Epidermal melanocyte (primary cell): ENCODE data around the gene MYD88.
"Not testable (repeated sequence)": the region's sequence is repeated elsewhere in the genome, so short reads cannot be mapped to it uniquely, and the experiment has no call there.

Experiments
- DNase-seq: peaks from one replicate; pipeline ENCODE4 v3.0.0; 2011; ENCODE audit warnings: low spot score; ENCODE audit not compliant: insufficient read length

The MYD88 gene

DNA sequence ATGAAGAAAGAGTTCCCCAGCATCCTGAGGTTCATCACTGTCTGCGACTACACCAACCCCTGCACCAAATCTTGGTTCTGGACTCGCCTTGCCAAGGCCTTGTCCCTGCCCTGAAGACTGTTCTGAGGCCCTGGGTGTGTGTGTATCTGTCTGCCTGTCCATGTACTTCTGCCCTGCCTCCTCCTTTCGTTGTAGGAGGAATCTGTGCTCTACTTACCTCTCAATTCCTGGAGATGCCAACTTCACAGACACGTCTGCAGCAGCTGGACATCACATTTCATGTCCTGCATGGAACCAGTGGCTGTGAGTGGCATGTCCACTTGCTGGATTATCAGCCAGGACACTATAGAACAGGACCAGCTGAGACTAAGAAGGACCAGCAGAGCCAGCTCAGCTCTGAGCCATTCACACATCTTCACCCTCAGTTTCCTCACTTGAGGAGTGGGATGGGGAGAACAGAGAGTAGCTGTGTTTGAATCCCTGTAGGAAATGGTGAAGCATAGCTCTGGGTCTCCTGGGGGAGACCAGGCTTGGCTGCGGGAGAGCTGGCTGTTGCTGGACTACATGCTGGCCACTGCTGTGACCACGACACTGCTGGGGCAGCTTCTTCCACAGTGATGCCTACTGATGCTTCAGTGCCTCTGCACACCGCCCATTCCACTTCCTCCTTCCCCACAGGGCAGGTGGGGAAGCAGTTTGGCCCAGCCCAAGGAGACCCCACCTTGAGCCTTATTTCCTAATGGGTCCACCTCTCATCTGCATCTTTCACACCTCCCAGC, 2.9 kb downstream of the MYD88 start:
- DNase-seq = no peak

DNA sequence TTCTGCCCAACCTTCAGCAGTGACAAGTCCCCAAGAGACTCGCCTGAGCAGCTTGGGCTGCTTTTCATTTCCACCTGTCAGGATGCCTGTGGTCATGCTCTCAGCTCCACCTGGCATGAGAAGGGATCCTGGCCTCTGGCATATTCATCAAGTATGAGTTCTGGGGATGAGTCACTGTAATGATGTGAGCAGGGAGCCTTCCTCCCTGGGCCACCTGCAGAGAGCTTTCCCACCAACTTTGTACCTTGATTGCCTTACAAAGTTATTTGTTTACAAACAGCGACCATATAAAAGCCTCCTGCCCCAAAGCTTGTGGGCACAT, 3.5 kb downstream of the MYD88 start:
- DNase-seq = no peak

DNA sequence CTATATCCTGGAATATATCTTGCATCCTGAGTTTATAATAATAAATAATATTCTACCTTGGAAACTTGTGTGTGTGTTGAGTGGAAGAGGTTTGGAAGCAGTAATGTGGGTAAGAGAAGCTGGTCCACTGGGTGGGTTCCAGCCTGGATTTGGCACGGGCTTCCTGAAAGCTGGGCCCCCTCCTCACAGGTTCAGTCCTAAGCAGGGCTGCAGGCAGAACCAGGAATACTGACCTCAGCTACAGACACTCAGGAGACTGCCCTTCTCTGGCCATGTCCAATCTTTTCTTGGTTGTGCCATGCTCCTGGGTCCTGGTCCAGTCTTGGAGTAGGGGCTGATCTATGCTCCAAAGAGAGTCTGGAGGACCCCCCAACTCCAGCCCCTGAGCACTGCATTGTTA, 4.5 kb downstream of the MYD88 start:
- no peak for DNase-seq

DNA sequence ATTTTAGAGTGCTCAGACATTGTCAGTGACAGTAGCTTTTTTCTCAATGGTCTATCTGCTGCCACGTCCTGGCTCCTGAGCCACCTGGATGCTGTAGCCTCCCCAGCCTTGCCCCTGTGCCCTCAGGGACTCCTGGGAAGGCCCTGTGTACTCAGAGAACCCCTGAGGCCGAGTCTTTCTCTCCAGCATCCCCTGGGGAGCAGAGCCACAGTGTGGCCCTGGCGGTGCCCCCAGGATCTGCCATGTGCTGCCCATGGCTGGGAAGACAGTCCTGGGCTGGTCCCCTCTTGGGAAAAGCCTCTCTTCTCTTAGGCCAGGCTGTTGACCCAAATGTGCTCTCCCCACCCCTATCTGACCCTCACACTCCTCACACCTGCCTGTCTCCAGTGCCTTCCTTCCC, 5.0 kb downstream of the MYD88 start:
- no peak for DNase-seq

DNA sequence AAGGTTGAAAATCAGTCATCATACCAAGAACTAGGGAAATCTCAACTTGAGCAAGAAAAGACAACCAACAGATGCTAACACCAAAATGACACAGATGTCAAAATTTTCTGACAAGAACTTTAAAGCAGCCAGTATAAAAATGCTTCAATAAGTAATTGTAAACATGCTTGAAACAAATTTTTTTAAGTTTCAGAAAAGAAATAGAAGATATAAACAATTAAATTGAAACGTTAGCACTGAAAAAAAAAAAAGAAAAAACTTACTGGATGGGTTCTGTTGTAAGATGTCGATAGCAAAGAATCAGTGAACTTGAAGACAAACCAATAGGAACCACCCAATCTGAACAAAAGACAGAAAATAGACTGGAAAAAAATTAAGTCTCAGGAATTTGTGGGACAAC, 8.0 kb downstream of the MYD88 start:
- DNase-seq = no peak

DNA sequence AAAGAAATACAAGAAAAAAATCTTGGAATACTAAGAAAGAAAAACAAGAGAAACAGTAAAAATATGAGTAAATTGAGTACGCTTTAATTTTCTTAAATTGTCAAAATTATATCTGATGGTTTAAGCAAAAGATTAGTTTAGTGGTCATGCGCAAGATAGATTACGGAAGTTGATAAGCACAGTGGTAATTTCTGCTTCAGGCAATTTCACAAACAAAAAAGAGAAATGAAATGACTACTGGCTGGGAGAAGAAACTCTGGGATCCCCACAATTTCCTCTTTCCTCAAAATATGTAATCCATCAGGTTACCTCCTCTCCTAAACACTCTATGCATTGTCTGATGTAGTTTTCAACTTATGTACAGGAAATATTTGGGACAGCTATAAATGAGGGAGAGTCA, 9.0 kb downstream of the MYD88 start:
- DNase-seq = no peak

DNA sequence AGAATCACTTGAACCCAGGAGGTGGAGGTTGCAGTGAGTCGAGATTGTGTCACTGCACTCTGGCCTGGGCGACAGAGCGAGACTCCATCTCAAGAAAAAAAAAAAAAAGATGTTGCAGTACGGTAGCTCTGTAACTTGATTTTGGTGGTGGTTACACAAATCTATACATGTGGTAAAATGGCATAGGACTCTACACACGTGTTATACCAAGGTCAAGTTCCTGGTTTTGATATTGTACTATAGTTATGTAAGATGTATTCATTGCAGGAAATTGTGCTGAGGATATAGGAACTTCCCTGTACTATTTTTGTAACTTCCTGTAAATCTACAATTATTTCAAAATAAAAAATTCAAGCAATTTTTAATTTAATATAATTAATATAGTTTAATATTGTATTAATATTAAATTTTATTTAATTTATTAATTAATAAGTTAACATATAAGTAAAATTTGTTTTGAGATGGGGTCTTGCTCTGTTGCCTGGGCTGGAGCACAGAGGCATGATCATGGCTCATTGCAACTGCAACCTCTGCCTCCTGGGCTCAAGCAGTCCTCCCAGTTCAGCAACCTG, 9.9 kb downstream of the MYD88 start:
- DNase-seq = no peak

DNA sequence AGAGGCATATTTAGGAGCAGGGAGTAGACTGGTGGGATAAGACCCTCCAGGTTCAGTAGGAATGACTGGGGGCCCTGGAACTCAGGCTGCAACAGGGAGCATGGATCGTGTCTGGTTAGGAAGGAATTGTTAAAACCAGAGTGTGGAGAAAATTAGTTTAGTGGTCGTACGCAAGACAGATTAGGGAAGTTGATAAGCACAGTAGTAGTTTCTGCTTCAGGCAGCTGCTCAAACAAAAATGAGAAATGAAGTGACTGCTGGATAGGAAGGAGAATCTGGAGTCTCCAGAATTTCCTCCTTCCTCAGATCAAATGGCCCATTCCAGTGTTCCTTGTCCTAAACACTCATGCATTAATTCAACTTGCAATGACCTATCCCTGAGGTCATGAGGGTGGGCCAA, 11.2 kb downstream of the MYD88 start:
- DNase-seq = no peak

DNA sequence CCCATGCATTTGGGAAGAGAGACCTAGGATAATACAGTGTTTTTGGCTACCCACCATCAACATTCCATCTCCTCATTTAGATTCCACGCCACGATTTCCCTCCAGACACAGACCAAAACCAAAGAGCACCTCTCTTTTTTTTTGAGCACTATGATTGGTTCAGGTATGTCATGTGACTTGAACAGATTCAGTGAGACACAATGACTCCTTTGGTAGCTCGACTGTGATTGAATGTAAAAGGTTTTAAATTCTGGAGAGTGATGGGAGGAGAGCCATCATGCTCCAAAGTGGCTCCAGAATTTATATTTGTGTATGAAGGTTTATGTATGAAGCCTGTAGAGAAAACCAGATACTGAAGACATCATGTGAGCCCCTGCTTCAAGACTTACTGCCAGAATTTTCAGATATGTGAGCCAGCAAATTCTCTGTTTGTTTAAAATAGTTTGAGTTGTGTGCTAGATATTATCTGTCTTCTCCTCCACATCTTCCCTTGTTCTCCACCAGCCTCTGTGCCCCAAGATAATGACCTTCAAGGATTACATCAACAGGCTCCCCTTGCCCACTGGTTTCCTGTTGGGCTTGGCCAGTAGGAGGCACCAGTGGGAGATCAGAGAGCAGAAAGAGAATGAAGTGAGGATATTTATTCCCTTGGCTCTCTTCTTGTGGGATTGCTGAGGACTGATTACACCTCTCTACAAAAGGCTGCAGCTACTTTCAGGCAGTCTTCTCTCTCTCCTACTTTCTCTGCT, 12.5 kb downstream of the MYD88 start:
- DNase-seq = no peak

DNA sequence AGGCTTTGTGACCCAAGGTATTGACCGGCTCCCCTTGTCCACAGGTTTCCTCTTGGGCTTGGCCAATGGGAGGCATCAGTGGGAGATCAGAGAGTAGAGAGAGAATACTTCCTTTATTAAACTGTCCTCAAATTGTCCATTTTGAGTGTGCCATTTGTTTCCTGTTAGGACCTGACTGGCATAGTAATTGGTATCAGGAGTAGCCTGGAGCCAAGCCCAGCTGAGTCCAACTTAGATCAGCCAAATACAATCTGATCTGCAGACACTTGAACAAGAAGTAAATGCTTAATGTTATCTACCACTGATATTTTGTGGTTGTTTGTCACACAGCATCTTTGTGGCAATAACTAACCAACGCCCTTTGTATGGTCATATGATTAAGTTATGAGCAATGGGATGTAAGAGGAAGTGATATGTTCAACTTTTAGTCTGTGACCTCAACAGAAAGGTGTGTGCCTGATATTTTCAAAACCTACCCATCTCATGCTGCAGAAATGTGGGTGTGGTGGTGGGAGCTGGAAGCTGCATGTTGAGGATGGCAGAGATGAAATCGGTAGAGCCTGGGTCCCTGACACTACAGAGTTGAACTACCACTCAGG, 13.3 kb downstream of the MYD88 start:
- no peak for DNase-seq

DNA sequence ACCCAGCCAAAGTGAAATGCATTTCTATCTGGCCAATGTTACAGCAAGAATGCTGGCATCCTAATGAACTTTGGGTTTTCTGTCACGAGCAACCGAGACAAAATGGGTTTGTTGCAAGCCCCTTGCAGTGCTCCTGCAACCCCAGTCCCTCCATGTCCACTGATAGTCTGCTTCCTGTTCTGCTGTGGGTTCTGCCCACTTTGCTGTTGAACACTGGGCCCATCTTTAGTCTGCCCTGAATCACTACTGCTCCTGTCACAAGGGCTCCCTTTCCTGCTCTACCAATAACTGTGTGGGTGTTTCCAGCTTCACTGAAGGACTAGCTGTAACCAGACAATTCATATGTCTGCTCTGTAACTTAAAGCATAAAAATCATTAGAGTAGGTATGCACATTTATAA, 14.1 kb downstream of the MYD88 start:
- DNase-seq = no peak

DNA sequence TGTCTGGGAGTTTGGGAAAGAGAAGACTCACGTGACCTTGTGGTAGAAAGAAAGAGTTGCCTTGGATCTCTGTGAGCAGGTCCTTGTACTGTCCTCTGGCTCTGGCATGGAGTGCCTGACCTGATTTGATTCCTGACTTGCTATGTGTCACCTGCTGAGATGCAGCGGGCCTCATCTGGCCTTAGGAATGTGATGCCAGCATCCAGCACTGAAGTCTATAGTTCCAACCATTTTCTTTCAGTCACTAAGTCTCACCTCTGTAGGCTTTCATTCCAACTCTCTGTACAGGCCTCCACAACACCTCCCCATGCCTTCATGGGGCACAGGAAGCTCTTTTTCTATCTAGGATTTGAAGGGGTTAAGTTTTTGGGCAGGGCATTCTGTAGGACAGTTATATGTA, 14.8 kb downstream of the MYD88 start:
- no peak for DNase-seq

DNA sequence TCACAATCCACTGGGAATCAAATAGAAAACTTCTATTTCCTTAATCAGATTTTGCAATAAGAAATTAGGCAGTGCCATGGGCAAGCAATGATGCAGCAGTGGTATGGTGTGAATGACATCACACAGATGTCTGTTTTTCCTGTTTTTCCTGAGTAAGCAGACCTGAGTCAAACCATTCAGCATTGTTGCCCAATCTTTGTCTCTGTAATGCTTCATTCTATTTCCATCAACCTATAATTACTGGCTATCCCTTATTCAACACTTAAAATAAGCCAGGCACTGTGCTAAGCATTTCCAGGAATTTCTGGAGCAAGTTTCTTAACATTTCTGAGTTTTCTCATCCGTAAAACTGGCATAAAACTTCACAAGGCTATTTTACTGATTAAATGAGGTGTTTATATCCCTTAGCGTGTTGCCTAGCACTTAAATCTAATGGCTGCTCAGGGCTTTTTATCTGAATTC, 15.6 kb downstream of the MYD88 start:
- no peak for DNase-seq

DNA sequence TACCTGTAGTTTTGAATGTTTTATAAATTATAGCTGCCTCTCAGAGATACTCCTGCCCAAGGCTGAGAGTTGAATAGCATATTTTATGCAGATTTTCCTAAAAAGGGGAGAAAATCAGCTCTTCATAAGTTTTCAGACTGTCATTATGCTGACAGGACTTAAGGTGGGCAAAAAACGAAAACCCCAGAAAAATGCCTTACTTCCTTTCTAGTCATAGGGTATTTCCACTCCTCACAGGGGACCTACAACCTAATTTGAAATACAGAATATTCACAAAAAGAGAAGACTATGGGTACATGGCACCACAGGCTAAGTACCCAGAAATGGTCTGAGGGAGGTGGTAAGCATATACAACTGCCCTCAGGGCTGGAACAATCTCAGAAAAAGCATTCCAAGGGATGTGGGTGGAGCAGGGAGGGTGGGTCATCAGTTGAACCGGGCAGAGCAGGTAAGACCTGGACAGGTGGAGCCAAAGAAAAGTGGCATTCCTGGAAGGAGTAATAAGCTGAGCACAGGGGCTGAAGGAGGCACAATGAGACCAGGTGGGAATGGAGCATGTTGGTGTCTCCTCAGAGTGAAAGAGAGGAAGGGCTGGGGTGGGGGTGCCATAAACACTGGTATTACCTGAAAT, 16.3 kb downstream of the MYD88 start:
- DNase-seq = no peak

DNA sequence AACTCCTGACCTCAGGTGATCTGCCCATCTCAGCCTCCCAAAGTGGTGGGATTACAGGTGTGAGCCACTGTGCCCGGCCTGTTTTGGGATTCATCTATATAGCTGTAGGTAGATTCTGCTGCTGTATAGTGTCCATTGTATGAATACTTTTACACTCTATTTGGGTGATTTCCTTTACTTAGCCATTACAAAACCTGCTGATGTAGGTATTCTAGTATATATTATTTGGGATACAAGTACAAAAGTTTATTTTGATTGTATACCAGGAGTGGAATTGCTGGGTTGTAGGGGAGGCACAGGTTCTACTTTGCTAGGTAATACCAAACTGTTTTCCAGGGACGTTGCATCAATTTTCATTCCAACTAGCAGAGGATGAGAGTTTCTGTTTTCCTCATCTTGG, 17.4 kb downstream of the MYD88 start:
- no peak for DNase-seq

DNA sequence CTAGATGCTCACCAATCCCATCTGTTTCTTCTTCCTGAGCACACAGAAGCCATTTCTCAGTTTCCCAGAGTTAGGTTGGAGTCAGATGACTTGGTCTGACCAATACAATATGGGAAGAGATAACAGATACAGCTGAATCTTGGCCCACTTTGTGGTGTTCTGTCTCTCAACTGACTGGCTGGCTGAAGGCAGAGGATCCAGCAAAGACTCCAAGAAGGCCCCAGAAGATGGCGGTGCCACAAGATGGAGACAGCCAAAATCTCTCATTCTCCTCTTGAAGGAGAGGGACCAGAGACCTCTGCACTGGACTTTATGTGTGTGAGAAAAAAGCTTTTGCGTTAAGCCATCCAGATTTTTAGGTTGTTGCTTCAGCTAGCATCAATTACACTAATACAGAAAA, 18.7 kb downstream of the MYD88 start:
- DNase-seq = no peak

DNA sequence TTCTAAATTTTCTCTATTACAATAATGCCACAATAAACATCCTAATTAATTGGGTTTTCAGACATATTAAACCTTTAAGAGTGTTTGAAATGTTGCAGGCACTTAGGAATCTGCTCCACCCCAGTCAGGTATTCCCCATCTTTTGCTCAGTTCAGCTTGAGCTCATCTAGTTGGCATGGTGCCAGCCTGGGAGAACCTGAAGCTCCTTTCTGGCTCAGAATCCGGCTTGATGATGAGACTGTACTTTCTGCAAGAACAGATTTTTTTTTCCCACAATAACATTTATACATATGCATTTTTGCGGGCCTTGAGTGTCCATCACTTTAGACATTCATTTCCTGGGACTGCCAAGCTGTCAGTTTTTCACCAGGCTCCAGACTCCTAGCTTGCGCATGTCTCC, 19.1 kb downstream of the MYD88 start:
- no peak for DNase-seq

DNA sequence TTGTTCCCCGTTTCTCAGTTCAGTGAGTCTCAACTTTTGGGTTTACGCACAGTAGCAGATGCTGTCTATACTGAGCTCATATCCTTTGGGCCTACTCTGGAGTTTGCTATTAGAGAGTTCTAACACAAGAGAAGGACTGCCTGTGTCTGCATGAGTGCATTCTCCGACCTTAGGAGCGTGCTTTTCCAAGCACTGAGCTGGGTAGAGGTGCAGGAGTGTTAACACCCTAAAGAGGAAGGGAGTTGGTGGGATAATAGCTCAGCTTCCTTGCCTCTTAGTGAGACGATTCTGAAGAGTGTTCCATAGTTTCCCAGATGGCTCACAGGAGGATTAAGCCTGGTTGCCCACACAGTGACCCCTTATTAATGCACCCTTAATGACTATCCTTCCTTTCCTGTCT, 20.0 kb downstream of the MYD88 start:
- no peak for DNase-seq

DNA sequence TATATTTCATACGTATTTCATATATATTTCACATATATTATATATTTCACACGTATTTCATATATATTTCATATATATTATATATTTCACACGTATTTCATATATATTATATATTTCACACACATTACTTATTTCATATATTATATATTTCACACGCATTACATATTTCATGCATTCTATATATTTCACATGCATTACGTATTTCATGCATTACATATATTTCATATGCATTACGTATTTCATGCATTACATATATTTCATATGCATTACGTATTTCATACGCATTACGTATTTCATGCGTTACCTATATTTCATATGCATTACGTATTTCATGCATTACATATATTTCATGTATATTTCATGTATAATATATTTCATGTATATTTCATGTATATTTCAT, 22.2 kb downstream of the MYD88 start:
- not testable (repeated sequence) for DNase-seq

DNA sequence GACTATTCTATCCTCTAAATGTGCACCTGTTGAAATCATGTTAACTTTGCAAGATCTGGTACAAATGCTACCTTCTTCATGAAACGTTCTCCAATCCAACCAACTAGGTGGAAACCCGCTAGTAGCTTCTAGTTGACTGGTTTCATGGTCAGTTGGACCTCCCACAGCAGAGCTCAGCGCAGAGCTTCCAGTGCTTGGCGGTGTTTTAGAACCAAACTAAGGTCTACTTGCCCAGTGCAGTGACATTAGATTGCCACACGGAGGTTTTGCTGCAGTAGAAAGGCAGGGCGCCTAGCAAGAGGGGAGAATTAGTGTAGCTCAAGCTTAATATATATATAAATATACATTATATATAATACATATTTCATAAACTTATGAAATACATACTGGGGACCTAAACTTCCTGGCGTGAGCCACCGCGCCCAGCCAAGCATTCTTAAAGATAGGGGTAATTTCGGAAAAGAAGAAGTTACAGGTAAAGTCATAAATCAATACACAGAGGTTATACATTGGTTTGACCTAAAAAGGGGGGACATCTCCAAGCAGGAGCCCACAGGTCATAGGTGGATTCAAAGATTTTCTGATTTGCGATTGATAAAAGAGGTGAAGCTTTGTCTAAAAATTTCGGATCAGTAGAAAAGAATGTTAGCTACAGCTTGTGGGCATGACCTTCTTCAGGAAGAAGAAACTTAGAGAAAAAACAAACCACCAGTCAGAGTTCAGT, 24.8 kb downstream of the MYD88 start:
- DNase-seq = no peak
